IMR-90 (cell line): Measurements from ENCODE around the gene RASGRP3. TPM values are rescaled to one million over a fixed set of nuclear protein-coding genes. Genes with fewer than 3 reads are reported as not detected.

ENCODE experiments used
- ATAC-seq: fragments of 200-7000 bp; cut with Tn5 transposase; 2 replicates; pipeline ENCODE4 v1.9.1; 2020; ENCODE audit warnings: low read depth, mild to moderate bottlenecking, moderate library complexity
- BruUV-seq: library from RNA; stranded (reverse); fragments of 400-500 nt; replicated peaks from 2 replicates; lab custom pipeline; 2021; lab: Mats Ljungman, UMichigan
- CTCF ChIA-PET: fragments of 300-600 bp; formaldehyde crosslinking; extraction: SDS; loops from one replicate; lab custom pipeline; 2021; ENCODE audit warnings: antibody characterized with exemption; lab: Yijun Ruan, JAX
- POLR2A ChIA-PET: fragments of 300-600 bp; sonication (Branson Sonifier 250); formaldehyde crosslinking; loops from one replicate; lab custom pipeline; 2022; ENCODE audit warnings: antibody characterized with exemption; ENCODE audit not compliant: unreplicated experiment; lab: Charles Lee
- DNase-seq: peaks from one replicate; pipeline ENCODE4 v3.0.0; 2013
- H2AFZ ChIP-seq: replicated peaks from 2 replicates; pipeline ENCODE3; 2013; ENCODE audit warnings: low read length, mild to moderate bottlenecking; ENCODE audit not compliant: poor library complexity
- H2AK5ac ChIP-seq: 2 replicates; pipeline ENCODE4 v1.6.1; 2013; ENCODE audit warnings: low read depth, low read length, inconsistent platforms
- H2AK9ac ChIP-seq: replicated peaks from 2 replicates; pipeline ENCODE3; 2013; ENCODE audit warnings: mild to moderate bottlenecking, low read depth, low read length, moderate library complexity; ENCODE audit not compliant: poor library complexity
- H2BK120ac ChIP-seq: 2 replicates; pipeline ENCODE4 v1.6.1; 2013; ENCODE audit warnings: low read depth, low read length, inconsistent platforms
- H2BK15ac ChIP-seq: 3 replicates; pipeline ENCODE4 v1.6.1; 2013; ENCODE audit warnings: low read depth, low read length, inconsistent platforms
- H2BK20ac ChIP-seq: 2 replicates; pipeline ENCODE4 v1.6.1; 2013; ENCODE audit warnings: low read depth, mild to moderate bottlenecking, inconsistent platforms, low read length, moderate library complexity
- H2BK5ac ChIP-seq: 2 replicates; pipeline ENCODE4 v1.6.1; 2013; ENCODE audit warnings: mild to moderate bottlenecking, low read depth, low read length, inconsistent platforms; ENCODE audit not compliant: poor library complexity, severe bottlenecking
- H3K14ac ChIP-seq: replicated peaks from 2 replicates; pipeline ENCODE4 v1.6.1; 2013; ENCODE audit warnings: low read depth, low read length, inconsistent platforms
- H3K18ac ChIP-seq: 2 replicates; pipeline ENCODE4 v1.6.1; 2013; ENCODE audit warnings: low read depth, low read length, control low read depth
- H3K23ac ChIP-seq: 2 replicates; pipeline ENCODE4 v1.6.1; 2013; ENCODE audit warnings: low read depth, low read length, inconsistent platforms
- H3K27ac ChIP-seq: 2 replicates; pipeline ENCODE4 v1.5.1; 2013; ENCODE audit warnings: mild to moderate bottlenecking, control low read depth, low read length; ENCODE audit not compliant: insufficient read depth
- H3K27me3 ChIP-seq: 2 replicates; pipeline ENCODE4 v1.6.1; 2013; ENCODE audit warnings: low read length; ENCODE audit not compliant: control insufficient read depth, insufficient read depth
- H3K36me3 ChIP-seq: 2 replicates; pipeline ENCODE4 v1.6.1; 2013; ENCODE audit warnings: low read length, mixed read lengths; ENCODE audit not compliant: control insufficient read depth, insufficient read depth
- H3K4ac ChIP-seq: 2 replicates; pipeline ENCODE4 v1.6.1; 2013; ENCODE audit warnings: low read depth, low read length, inconsistent platforms
- H3K4me1 ChIP-seq: 2 replicates; pipeline ENCODE4 v1.6.1; 2013; ENCODE audit warnings: low read length, mixed read lengths; ENCODE audit not compliant: control insufficient read depth, insufficient read depth
- H3K4me2 ChIP-seq: 2 replicates; pipeline ENCODE4 v1.6.1; 2013; ENCODE audit warnings: low read depth, mild to moderate bottlenecking, control low read depth, low read length, moderate library complexity
- H3K4me3 ChIP-seq: 2 replicates; pipeline ENCODE4 v1.5.1; 2013; ENCODE audit warnings: low read depth, mild to moderate bottlenecking, control low read depth, low read length, moderate library complexity; ENCODE audit not compliant: insufficient read depth
- H3K56ac ChIP-seq: 2 replicates; pipeline ENCODE4 v1.6.1; 2013; ENCODE audit warnings: low read length, inconsistent platforms; ENCODE audit not compliant: insufficient read depth; ENCODE audit errors: extremely low read depth
- H3K79me1 ChIP-seq, 2 experiments: 2 replicates each; pipeline ENCODE4 v1.6.1; 2013; ENCODE audit warnings: low read length in 2 of 2, inconsistent platforms in 1 of 2, low read depth in 1 of 2
- H3K9ac ChIP-seq: 2 replicates; pipeline ENCODE4 v1.6.1; 2013; ENCODE audit warnings: low read depth, low read length, control low read depth
- H3K9me1 ChIP-seq: 2 replicates; pipeline ENCODE4 v1.6.1; 2013; ENCODE audit warnings: low read length, inconsistent platforms; ENCODE audit not compliant: insufficient read depth
- H3K9me3 ChIP-seq: 2 replicates; pipeline ENCODE4 v1.6.1; 2013; ENCODE audit warnings: low read length; ENCODE audit not compliant: control insufficient read depth, insufficient read depth
- H4K20me1 ChIP-seq: 2 replicates; pipeline ENCODE4 v1.6.1; 2013; ENCODE audit warnings: low read length, inconsistent platforms; ENCODE audit not compliant: insufficient read depth
- H4K5ac ChIP-seq: 2 replicates; pipeline ENCODE4 v1.6.1; 2013; ENCODE audit warnings: mild to moderate bottlenecking, low read depth, low read length, control low read depth
- H4K8ac ChIP-seq, 2 experiments: 2 replicates each; pipeline ENCODE4 v1.6.1; 2013; ENCODE audit warnings: low read depth in 2 of 2, low read length in 2 of 2, control low read depth in 1 of 2, inconsistent platforms in 1 of 2
- H4K91ac ChIP-seq: 2 replicates; pipeline ENCODE4 v1.6.1; 2013; ENCODE audit warnings: low read depth, low read length, inconsistent platforms; ENCODE audit not compliant: insufficient read depth
- BHLHE40 ChIP-seq: fragments of 150-350 bp; IDR thresholded peaks from 2 replicates; pipeline ENCODE4 v1.6.1; 2016; ENCODE audit warnings: mild to moderate bottlenecking, low read depth, low read length
- MAFK ChIP-seq: IDR thresholded peaks from 2 replicates; pipeline ENCODE4 v1.6.1; 2012; ENCODE audit warnings: low read depth, low read length, improper control_type of control experiment
- MAZ ChIP-seq: IDR thresholded peaks from 2 replicates; pipeline ENCODE4 v1.6.1; 2012; ENCODE audit warnings: low read depth, mild to moderate bottlenecking, low read length, improper control_type of control experiment, moderate library complexity, borderline replicate concordance
- MXI1 ChIP-seq: IDR thresholded peaks from 2 replicates; pipeline ENCODE4 v1.6.1; 2012; ENCODE audit warnings: low read depth, mild to moderate bottlenecking, low read length, moderate library complexity, borderline replicate concordance
- RAD21 ChIP-seq: IDR thresholded peaks from 2 replicates; pipeline ENCODE4 v1.6.1; 2012; ENCODE audit warnings: low read length, improper control_type of control experiment
- RCOR1 ChIP-seq: IDR thresholded peaks from 2 replicates; pipeline ENCODE4 v1.6.1; 2012; ENCODE audit warnings: mild to moderate bottlenecking, low read length, improper control_type of control experiment; ENCODE audit not compliant: insufficient replicate concordance
- RFX5 ChIP-seq: IDR thresholded peaks from 2 replicates; pipeline ENCODE4 v1.8.0; 2012; ENCODE audit warnings: low read depth, mild to moderate bottlenecking, low read length, moderate library complexity
- WGBS, 2 experiments: methylation state at CpG; one replicate each; pipeline versions ENCODE4 v1.1.5 to v1.1.7; 2013; ENCODE audit warnings: missing lambda C conversion rate in 2 of 2; ENCODE audit not compliant: insufficient read length in 1 of 2; ENCODE audit errors: extremely low coverage in 2 of 2; 5-methylcytosine and 5-hydroxymethylcytosine counted together
- dilution Hi-C: fragments of 300-500 bp; cut with HindIII; formaldehyde crosslinking; loops from one replicate; pipeline ENCODE4 v1.14.3; 2018; ENCODE audit warnings: low sequenced_read_pairs; ENCODE audit not compliant: unreplicated experiment
- in situ Hi-C: fragments of 300-500 bp; cut with MboI; formaldehyde crosslinking; loops from 3 replicates; pipeline ENCODE4 v1.14.3; 2019; ENCODE audit warnings: low sequenced_read_pairs, inconsistent platforms, mixed read lengths
- intact Hi-C: fragments of 100-400 bp; cut with micrococcal nuclease; formaldehyde crosslinking; loops from 2 replicates; pipeline ENCODE4 v1.10.0; 2022
- polyA plus RNA-seq, 3 experiments: library from polyadenylated mRNA; depleted of rRNA; stranded (reverse); fragments of >200 nt; gene quantifications; 2 replicates each; pipeline ENCODE4 v1.2.3, GENCODE V29; 2012; ENCODE audit warnings: low replicate concordance in 1 of 3
- total RNA-seq: library from RNA; depleted of rRNA; stranded (reverse); fragments of >200 nt; gene quantifications from 2 replicates; pipeline ENCODE4 v1.2.3, GENCODE V29; 2012
- TF ChIP-seq, protein P1 (sequence below): fragments of 150-350 bp; IDR thresholded peaks from 2 replicates; pipeline ENCODE4 v1.6.1; 2016; ENCODE audit warnings: low read depth, mild to moderate bottlenecking, low read length, moderate library complexity, borderline replicate concordance
- TF ChIP-seq, protein P2 (sequence below): conservative IDR thresholded peaks from 2 replicates; pipeline ENCODE4 v1.5.1; 2012; ENCODE audit warnings: mild to moderate bottlenecking, low read depth, low read length, improper control_type of control experiment
- TF ChIP-seq, protein P3 (sequence below): fragments of 150-350 bp; IDR thresholded peaks from 2 replicates; pipeline ENCODE4 v1.6.1; 2017; ENCODE audit warnings: mild to moderate bottlenecking, antibody characterized with exemption, low read length, low read depth

The RASGRP3 gene
- total and polyA plus RNA-seq, 2 of the 4 experiments (the other 2 are of a cell fraction): 1.7 to 3.0 TPM

DNA sequence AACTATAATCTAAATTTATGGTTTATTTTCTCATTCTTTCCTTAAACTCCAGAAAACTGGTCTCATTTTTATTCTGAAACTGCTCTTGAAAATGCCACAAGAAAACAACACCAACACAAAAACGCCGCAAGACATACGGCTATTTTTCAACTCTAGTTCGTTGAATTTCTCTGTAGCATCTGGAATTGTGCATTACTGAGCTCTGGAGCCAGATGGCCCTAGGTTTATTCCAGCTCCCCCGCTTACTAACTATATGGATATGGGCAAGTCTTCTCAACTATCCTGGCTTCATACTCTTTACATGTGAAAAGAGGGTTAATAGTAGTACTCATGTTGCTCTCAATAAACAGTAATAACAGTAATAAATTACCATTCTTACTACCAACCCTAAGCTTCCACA lies 102.8 kb downstream of the RASGRP3 start:
- Histone ChIP-seq H3K4me2 (no peak overlapping the region), H2BK5ac (no peak overlapping the region), H3K4me3 (no peak overlapping the region), H3K4me1 (no peaks in the 10 kb centered on the region), H2AK9ac (no peak overlapping the region), H3K18ac (no peak overlapping the region), H3K14ac (no peak overlapping the region), H3K9me1 (no peaks in the 10 kb centered on the region), H3K9ac (no peak overlapping the region), H4K20me1 (no peaks in the 10 kb centered on the region), H3K56ac (no peak overlapping the region), H3K36me3 (peaks cover 2% of the 10 kb centered on the region; the same call in 1 of the 2 replicates), H4K5ac (no peak overlapping the region), H3K27me3 (no peaks in the 10 kb centered on the region), H4K8ac (no peak overlapping the region), H3K79me1 (peaks cover 2 to 12% of the 10 kb centered on the region in 2 experiments; a peak in 3 of 4 replicates), H4K91ac (no peak overlapping the region), H3K4ac (no peak overlapping the region), H3K27ac (no peak overlapping the region), H2BK120ac (no peak overlapping the region), H2AK5ac (no peak overlapping the region), H2BK20ac (no peak overlapping the region), H3K23ac (no peak overlapping the region), H2AFZ (no peak overlapping the region), H3K9me3 (no peaks in the 10 kb centered on the region), H2BK15ac (no peak overlapping the region)
- ChIA-PET POLR2A (no interaction called here), CTCF (no interaction called here)
- ATAC-seq: no peak
- WGBS, 2 experiments: no CpG with 5 or more reads among the region's 5 CpGs
- no peak for DNase-seq
- intact Hi-C loops: no loop called here
- BruUV-seq: no TSS peak
- TF ChIP-seq, protein P1, sequence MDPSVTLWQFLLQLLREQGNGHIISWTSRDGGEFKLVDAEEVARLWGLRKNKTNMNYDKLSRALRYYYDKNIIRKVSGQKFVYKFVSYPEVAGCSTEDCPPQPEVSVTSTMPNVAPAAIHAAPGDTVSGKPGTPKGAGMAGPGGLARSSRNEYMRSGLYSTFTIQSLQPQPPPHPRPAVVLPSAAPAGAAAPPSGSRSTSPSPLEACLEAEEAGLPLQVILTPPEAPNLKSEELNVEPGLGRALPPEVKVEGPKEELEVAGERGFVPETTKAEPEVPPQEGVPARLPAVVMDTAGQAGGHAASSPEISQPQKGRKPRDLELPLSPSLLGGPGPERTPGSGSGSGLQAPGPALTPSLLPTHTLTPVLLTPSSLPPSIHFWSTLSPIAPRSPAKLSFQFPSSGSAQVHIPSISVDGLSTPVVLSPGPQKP: no peak
- TF ChIP-seq RCOR1: no peak
- no peak for TF ChIP-seq BHLHE40
- TF ChIP-seq MAFK: no peak
- no peak for TF ChIP-seq MAZ
- no peak for TF ChIP-seq RFX5
- TF ChIP-seq, protein P2, sequence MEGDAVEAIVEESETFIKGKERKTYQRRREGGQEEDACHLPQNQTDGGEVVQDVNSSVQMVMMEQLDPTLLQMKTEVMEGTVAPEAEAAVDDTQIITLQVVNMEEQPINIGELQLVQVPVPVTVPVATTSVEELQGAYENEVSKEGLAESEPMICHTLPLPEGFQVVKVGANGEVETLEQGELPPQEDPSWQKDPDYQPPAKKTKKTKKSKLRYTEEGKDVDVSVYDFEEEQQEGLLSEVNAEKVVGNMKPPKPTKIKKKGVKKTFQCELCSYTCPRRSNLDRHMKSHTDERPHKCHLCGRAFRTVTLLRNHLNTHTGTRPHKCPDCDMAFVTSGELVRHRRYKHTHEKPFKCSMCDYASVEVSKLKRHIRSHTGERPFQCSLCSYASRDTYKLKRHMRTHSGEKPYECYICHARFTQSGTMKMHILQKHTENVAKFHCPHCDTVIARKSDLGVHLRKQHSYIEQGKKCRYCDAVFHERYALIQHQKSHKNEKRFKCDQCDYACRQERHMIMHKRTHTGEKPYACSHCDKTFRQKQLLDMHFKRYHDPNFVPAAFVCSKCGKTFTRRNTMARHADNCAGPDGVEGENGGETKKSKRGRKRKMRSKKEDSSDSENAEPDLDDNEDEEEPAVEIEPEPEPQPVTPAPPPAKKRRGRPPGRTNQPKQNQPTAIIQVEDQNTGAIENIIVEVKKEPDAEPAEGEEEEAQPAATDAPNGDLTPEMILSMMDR: no peak
- no peak for TF ChIP-seq RAD21
- TF ChIP-seq, protein P3, sequence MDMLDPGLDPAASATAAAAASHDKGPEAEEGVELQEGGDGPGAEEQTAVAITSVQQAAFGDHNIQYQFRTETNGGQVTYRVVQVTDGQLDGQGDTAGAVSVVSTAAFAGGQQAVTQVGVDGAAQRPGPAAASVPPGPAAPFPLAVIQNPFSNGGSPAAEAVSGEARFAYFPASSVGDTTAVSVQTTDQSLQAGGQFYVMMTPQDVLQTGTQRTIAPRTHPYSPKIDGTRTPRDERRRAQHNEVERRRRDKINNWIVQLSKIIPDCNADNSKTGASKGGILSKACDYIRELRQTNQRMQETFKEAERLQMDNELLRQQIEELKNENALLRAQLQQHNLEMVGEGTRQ: no peak
- no peak for TF ChIP-seq MXI1
- dilution Hi-C loops: no loop called here
- in situ Hi-C loops: no loop called here
